Small intestine (tissue), 7 donors: Measurements from ENCODE around the gene PRODH2. TPM values are rescaled to one million over a fixed set of nuclear protein-coding genes. Genes with fewer than 3 reads are reported as not detected.

Source experiments
- DNase-seq, 2 donors: peaks; one replicate each; pipeline versions ENCODE4 v3.0.0 to v3.0.0-alpha.2; 2013
- FAIRE-seq: peaks from 2 replicates; lab custom pipeline; 2012; peaks lifted over from hg19 to GRCh38; lab: Jason Lieb, UNC
- H3K27ac ChIP-seq, 3 donors: one replicate each; pipeline ENCODE4 v1.5.1; 2013; ENCODE audit warnings: low read length in 2 of 3, mild to moderate bottlenecking in 2 of 3, control low read depth in 1 of 3, inconsistent platforms in 1 of 3, low read depth in 1 of 3, moderate library complexity in 1 of 3
- H3K27me3 ChIP-seq, 3 donors: one replicate each; pipeline ENCODE4 v1.6.1; 2013; ENCODE audit warnings: low read length in 3 of 3, inconsistent platforms in 1 of 3; ENCODE audit not compliant: control insufficient read depth in 3 of 3, insufficient read depth in 3 of 3
- H3K36me3 ChIP-seq, 3 donors: one replicate each; pipeline ENCODE4 v1.6.1; 2013; ENCODE audit warnings: low read length in 3 of 3, inconsistent platforms in 1 of 3, low read depth in 1 of 3, mild to moderate bottlenecking in 1 of 3, moderate library complexity in 1 of 3; ENCODE audit not compliant: control insufficient read depth in 3 of 3, insufficient read depth in 2 of 3
- H3K4me1 ChIP-seq, 3 donors: one replicate each; pipeline ENCODE4 v1.6.1; 2013; ENCODE audit warnings: low read length in 2 of 3, inconsistent platforms in 1 of 3, low read depth in 1 of 3, mild to moderate bottlenecking in 1 of 3, moderate library complexity in 1 of 3; ENCODE audit not compliant: control insufficient read depth in 3 of 3, insufficient read depth in 2 of 3
- H3K4me3 ChIP-seq, 3 donors: one replicate each; pipeline ENCODE4 v1.5.1; 2013; ENCODE audit warnings: low read length in 3 of 3, control low read depth in 1 of 3, inconsistent platforms in 1 of 3, low read depth in 1 of 3, mild to moderate bottlenecking in 1 of 3, moderate library complexity in 1 of 3
- H3K9me3 ChIP-seq, 2 donors: one replicate each; pipeline ENCODE4 v1.6.1; 2013; ENCODE audit warnings: low read depth in 1 of 2, low read length in 1 of 2; ENCODE audit not compliant: control insufficient read depth in 2 of 2, insufficient read depth in 1 of 2
- WGBS, 3 donors: extraction: QIAGEN DNeasy Blood & Tissue Kit; methylation state at CpG; one replicate each; pipeline ENCODE4 v1.1.7; 2013; 5-methylcytosine and 5-hydroxymethylcytosine counted together
- polyA plus RNA-seq, 4 donors: library from polyadenylated mRNA; stranded (reverse) in 3 of 4; unstranded in 1 of 4; fragments of 200-250 nt in 3 of 4; fragments of 120-200 nt in 1 of 4; gene quantifications; one replicate each; pipeline versions ENCODE4 v1.2.1 to v1.2.3, GENCODE V29; 2013
- donor health status: healthy with polysubstance abuse.
- donor health status: control.
- donor health status: control.
- donor health status: Bipolar disorder and iron deficiency.
- donor health status: healthy.

The PRODH2 gene
- polyA plus RNA-seq, 4 donors = 0.24 to 0.54 TPM; not detected in 2

DNA sequence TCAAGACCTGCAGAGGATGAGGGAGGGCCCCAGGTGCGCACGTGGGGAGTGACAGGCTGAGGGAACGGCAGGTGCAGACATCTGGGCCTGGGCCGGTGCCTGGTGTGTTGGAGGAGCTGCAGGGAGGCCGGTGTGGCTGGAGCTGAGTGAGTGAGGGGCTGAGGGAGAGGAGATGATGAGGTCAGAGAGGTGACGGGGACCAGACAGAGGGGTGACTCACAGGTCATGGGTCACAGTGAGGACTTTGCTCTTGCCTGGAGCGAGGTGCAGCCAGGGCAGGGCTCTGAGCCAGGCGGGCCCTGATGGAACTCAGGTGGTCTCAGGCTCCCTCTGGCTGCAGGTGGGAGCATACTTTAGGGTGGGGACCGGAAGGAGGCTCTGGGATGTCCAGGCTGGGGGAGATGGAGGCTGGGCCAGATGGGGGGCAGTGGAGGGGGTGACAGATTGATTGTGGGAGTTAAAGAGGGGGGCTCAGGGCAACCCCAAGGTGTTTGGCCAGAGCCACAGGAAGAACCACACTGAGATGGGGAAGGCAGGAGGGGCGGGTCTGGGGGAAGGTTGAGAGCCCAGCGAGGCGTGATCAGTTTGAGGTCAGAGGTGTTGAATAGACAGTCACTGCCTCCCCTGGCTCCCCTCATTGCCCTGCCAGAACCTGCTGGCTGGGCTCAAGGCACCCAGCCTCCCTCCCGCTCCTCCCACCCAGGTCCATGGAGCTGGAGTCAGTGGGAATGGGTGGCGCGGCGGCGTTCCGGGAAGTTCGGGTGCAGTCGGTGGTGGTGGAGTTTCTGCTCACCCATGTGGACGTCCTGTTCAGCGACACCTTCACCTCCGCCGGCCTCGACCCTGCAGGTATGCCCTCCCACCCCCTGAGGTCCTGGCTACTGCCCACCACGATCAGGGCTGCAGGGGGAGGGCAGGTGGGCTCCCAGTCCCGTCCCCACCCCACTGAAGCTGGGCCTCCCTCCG, 28.9 kb downstream of the PRODH2 start:
- DNase-seq (no peak), FAIRE-seq (no peak)
- WGBS, 3 donors = 79 to 86% (median 79%) methylated on average over 22 to 28 of the region's 28 CpGs
- Histone ChIP-seq H3K27ac (no peak overlapping the region), H3K36me3 (peaks cover 0 to 45% (median 6%) of the 10 kb centered on the region in 3 donors), H3K27me3 (no peaks in the 10 kb centered on the region), H3K4me1 (peaks cover 0 to 14% (median 0%) of the 10 kb centered on the region in 3 donors), H3K4me3 (no peak overlapping the region), H3K9me3 (no peaks in the 10 kb centered on the region)

DNA sequence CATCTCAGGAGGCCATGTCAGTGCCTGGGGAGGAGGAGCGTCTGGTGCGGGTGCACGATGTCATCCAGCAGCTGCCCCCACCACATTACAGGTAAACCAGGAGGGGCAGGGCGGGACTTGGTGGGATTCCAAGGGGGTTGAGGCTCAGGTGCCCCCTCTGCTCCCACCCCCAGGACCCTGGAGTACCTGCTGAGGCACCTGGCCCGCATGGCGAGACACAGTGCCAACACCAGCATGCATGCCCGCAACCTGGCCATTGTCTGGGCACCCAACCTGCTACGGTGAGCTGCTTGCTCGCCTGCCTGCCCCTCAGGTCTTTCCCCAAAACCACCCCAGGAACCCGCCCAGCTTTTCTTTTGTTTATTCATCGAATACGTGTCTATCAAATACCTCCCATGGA, 30.1 kb downstream of the PRODH2 start:
- H3K9me3 ChIP-seq = no peaks in the 10 kb centered on the region

DNA sequence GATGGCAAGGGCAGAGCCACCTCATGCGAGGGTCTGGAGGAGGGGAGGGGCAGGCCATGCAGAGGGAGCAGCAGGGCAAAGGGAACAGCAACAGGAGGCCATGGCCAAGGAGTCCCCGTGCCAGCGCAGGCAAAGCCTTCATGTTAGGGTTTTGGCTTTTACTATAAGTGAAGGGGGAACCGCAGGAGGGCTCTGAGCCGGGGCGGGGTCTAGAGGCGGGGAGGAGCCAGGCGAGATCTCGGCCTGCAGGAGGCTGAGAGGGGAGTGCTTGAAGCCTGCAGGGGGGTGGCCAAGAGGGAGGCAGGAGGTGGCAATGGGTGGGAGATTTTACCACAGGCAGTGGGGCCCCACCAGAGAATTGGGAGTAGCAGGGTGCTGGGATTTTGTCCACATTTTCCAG, 31.0 kb downstream of the PRODH2 start:
- DNase-seq (no peak), FAIRE-seq (no peak)
- H3K27me3 ChIP-seq = no peaks in the 10 kb centered on the region
- H3K4me3 ChIP-seq = no peak overlapping the region
- 82 to 94% (median 91%) methylated on average over 8 to 9 of the region's 9 CpGs for WGBS, 3 donors
- no peak overlapping the region for H3K27ac ChIP-seq
- H3K4me1 ChIP-seq = peaks cover 0 to 13% (median 0%) of the 10 kb centered on the region in 3 donors
- peaks cover 0 to 56% (median 4%) of the 10 kb centered on the region in 3 donors for H3K36me3 ChIP-seq
- no peaks in the 10 kb centered on the region for H3K9me3 ChIP-seq

More for the DNA sequence above, 30.1 kb downstream of the PRODH2 start:
- no peak overlapping the region for H3K27ac ChIP-seq
- peaks cover 0 to 14% (median 0%) of the 10 kb centered on the region in 3 donors for H3K4me1 ChIP-seq
- H3K4me3 ChIP-seq = no peak overlapping the region
- peaks cover 0 to 55% (median 6%) of the 10 kb centered on the region in 3 donors for H3K36me3 ChIP-seq
- H3K27me3 ChIP-seq = no peaks in the 10 kb centered on the region
- FAIRE-seq (no peak), DNase-seq (no peak)
- 95 to 97% (median 96%) methylated on average over 12 of the region's 12 CpGs for WGBS, 3 donors

GRCh38 chr19:35780717-35781116, 31.9 kb downstream of the PRODH2 start:
- H3K9me3 ChIP-seq = no peaks in the 10 kb centered on the region
- FAIRE-seq = no peak
- H3K27me3 ChIP-seq = no peaks in the 10 kb centered on the region
- peaks cover 0 to 11% (median 0%) of the 10 kb centered on the region in 3 donors for H3K4me1 ChIP-seq
- no peak overlapping the region for H3K27ac ChIP-seq
- WGBS, 3 donors = 92 to 95% (median 95%) methylated on average over 17 to 20 of the region's 20 CpGs
- no peak for DNase-seq
- peaks cover 0 to 56% (median 4%) of the 10 kb centered on the region in 3 donors for H3K36me3 ChIP-seq
- no peak overlapping the region for H3K4me3 ChIP-seq

- Histone ChIP-seq H3K27ac (no peak overlapping the region), H3K4me1 (peaks cover 0 to 9% (median 0%) of the 10 kb centered on the region in 3 donors), H3K36me3 (peaks cover 0 to 53% (median 4%) of the 10 kb centered on the region in 3 donors), H3K9me3 (no peaks in the 10 kb centered on the region), H3K4me3 (no peak overlapping the region), H3K27me3 (no peaks in the 10 kb centered on the region)
- 94 to 95% (median 94%) methylated on average over 16 of the region's 16 CpGs for WGBS, 3 donors
- no peak for DNase-seq
- FAIRE-seq = no peak
Observed at GRCh38 chr19:35780058-35780457, 32.6 kb downstream of the PRODH2 start.

GRCh38 chr19:35779033-35779432, 33.6 kb downstream of the PRODH2 start:
- Histone ChIP-seq H3K36me3 (peaks cover 0 to 51% (median 4%) of the 10 kb centered on the region in 3 donors), H3K4me1 (peaks cover 0 to 12% (median 0%) of the 10 kb centered on the region in 3 donors), H3K9me3 (no peaks in the 10 kb centered on the region), H3K4me3 (no peak overlapping the region), H3K27ac (no peak overlapping the region), H3K27me3 (no peaks in the 10 kb centered on the region)
- no peak for DNase-seq
- FAIRE-seq = no peak
- 59 to 82% (median 71%) methylated on average over 8 of the region's 8 CpGs for WGBS, 3 donors

DNA sequence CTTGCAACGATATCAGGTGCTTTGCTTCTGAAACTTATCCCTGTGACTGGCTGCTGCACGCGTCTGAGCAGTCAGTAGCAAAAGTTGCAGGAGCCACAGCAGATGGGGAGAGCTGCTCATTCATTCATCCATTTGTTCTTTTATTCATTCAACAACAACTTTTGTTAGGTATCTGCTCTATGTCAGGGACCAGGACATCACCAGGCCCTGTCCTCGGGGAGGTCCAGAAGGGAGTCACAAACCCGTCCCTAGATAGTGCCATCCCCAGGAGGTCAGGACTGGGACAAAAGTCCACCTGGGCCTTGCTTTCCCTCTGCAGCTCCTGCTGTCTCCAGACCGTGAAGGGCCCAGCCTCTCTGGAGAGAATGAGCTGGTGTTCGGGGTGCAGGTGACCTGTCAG, 34.7 kb downstream of the PRODH2 start:
- no peak for FAIRE-seq
- H3K9me3 ChIP-seq = no peaks in the 10 kb centered on the region
- WGBS, 3 donors = 80 to 94% (median 81%) methylated on average over 7 of the region's 7 CpGs
- H3K27me3 ChIP-seq = no peaks in the 10 kb centered on the region
- peaks cover 0 to 47% (median 4%) of the 10 kb centered on the region in 3 donors for H3K36me3 ChIP-seq
- no peak for DNase-seq
- H3K4me3 ChIP-seq = no peak overlapping the region
- H3K4me1 ChIP-seq = peaks cover 0 to 12% (median 0%) of the 10 kb centered on the region in 3 donors
- H3K27ac ChIP-seq = no peak overlapping the region

- 71 to 86% (median 85%) methylated on average over 19 of the region's 19 CpGs for WGBS, 3 donors
- no peaks in the 10 kb centered on the region for H3K9me3 ChIP-seq
- H3K27ac ChIP-seq = no peak overlapping the region
- no peak for DNase-seq
- H3K36me3 ChIP-seq = peaks cover 0 to 40% (median 4%) of the 10 kb centered on the region in 3 donors
- no peak for FAIRE-seq
- no peaks in the 10 kb centered on the region for H3K27me3 ChIP-seq
- H3K4me3 ChIP-seq = no peak overlapping the region
- H3K4me1 ChIP-seq = peaks cover 0 to 12% (median 0%) of the 10 kb centered on the region in 3 donors
Observed at GRCh38 chr19:35777086-35777841, 35.4 kb downstream of the PRODH2 start.
